CD8-positive, alpha-beta memory T cell (primary cell): ENCODE measurements around the gene HS6ST3. TPM values are rescaled to one million over a fixed set of nuclear protein-coding genes. Genes with fewer than 3 reads are reported as not detected.

ENCODE experiments used
- CTCF ChIA-PET: fragments of 350-600 bp; sonication (Branson Sonifier 250); formaldehyde crosslinking; loops from one replicate; lab custom pipeline; 2021; ENCODE audit warnings: antibody characterized with exemption; lab: Charles Lee
- POLR2A ChIA-PET: fragments of 350-600 bp; sonication (Branson Sonifier 250); formaldehyde crosslinking; loops from one replicate; lab custom pipeline; 2021; ENCODE audit warnings: antibody characterized with exemption; lab: Charles Lee
- DNase-seq, 5 donors: peaks; one replicate each; pipeline versions ENCODE4 v3.0.0 to v3.0.0-alpha.2; 2020 to 2022; ENCODE audit warnings: mixed read lengths in 1 of 5
- H3K27ac ChIP-seq: one replicate; pipeline ENCODE4 v1.7.0; 2013; ENCODE audit warnings: low read depth, mild to moderate bottlenecking, low read length, moderate library complexity
- H3K27me3 ChIP-seq: 2 replicates; pipeline ENCODE4 v1.7.0; 2013; ENCODE audit warnings: low read length, mild to moderate bottlenecking; ENCODE audit not compliant: insufficient read depth, poor library complexity, severe bottlenecking
- H3K36me3 ChIP-seq: 2 replicates; pipeline ENCODE4 v1.7.0; 2013; ENCODE audit warnings: mild to moderate bottlenecking, low read length, moderate library complexity; ENCODE audit not compliant: insufficient read depth
- H3K4me1 ChIP-seq: 2 replicates; pipeline ENCODE4 v1.7.0; 2013; ENCODE audit warnings: mild to moderate bottlenecking, low read length, moderate library complexity; ENCODE audit not compliant: insufficient read depth
- H3K4me3 ChIP-seq: 2 replicates; pipeline ENCODE4 v1.7.0; 2013; ENCODE audit warnings: mild to moderate bottlenecking, low read length
- H3K9me3 ChIP-seq: 2 replicates; pipeline ENCODE4 v1.7.0; 2013; ENCODE audit warnings: mild to moderate bottlenecking, low read length
- H3K27ac Mint-ChIP-seq, 8 donors: one replicate each; pipeline ENCODE4 v1.8.0; 2020 to 2021; ENCODE audit warnings: mixed read lengths in 8 of 8, mild to moderate bottlenecking in 6 of 8, inconsistent platforms in 3 of 8, moderate library complexity in 3 of 8
- H3K27me3 Mint-ChIP-seq, 2 donors: one replicate each; pipeline ENCODE4 v1.8.0; 2020 to 2021; ENCODE audit warnings: mixed read lengths in 2 of 2, mild to moderate bottlenecking in 1 of 2, moderate library complexity in 1 of 2
- H3K36me3 Mint-ChIP-seq, 3 donors: one replicate each; pipeline ENCODE4 v1.8.0; 2020 to 2021; ENCODE audit warnings: mixed read lengths in 3 of 3, inconsistent platforms in 1 of 3, mild to moderate bottlenecking in 1 of 3
- H3K4me1 Mint-ChIP-seq, 3 donors: one replicate each; pipeline ENCODE4 v1.8.0; 2020 to 2021; ENCODE audit warnings: mixed read lengths in 3 of 3, inconsistent platforms in 1 of 3, mild to moderate bottlenecking in 1 of 3
- H3K4me3 Mint-ChIP-seq, 7 donors: one replicate each; pipeline ENCODE4 v1.8.0; 2020 to 2021; ENCODE audit warnings: mixed read lengths in 7 of 7, mild to moderate bottlenecking in 6 of 7, moderate library complexity in 4 of 7, inconsistent platforms in 2 of 7
- H3K9me3 Mint-ChIP-seq, 5 donors: one replicate each; pipeline ENCODE4 v1.8.0; 2020 to 2022; ENCODE audit warnings: mixed read lengths in 5 of 5, mild to moderate bottlenecking in 3 of 5, moderate library complexity in 2 of 5, inconsistent platforms in 1 of 5
- polyA plus RNA-seq: library from polyadenylated mRNA; unstranded; fragments of 300-500 nt; fragmentation: Illumina TruSeq; gene quantifications from one replicate; pipeline ENCODE4 v1.2.3, GENCODE V29; 2021
- total RNA-seq, 2 experiments: library from RNA; stranded (reverse); gene quantifications; one replicate each; pipeline ENCODE4 v1.2.3, GENCODE V29; 2021

HS6ST3 gene
- total and polyA plus RNA-seq, 3 experiments from 2014 or later: not detected

DNA sequence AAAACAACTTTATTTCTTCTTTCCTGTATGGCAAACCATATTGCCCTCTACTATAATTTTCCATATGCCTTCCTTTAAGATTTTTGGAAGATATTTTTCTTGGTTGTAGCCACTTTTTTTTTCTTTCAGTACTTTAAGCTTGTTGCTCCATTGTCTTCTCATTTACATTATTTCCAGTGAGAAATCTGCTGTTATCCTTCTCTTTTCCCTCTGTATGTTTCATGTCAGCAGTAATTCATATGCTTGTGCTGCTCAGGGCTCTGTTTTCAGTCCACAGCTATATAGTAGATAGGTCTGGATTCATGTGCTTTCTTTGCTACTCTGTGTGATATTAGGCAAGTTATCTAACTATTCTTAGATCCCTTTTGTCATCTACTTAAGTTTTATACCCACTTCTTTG, 636.7 kb downstream of the HS6ST3 start:
- Mint-ChIP-seq H3K36me3 (no peaks in the 10 kb centered on the region), H3K4me1 (no peaks in the 10 kb centered on the region), H3K27ac (no peak overlapping the region), H3K27me3 (no peaks in the 10 kb centered on the region), H3K4me3 (no peak overlapping the region), H3K9me3 (peaks cover 3 to 26% (median 10%) of the 10 kb centered on the region in 5 donors)
- H3K4me1 ChIP-seq: no peaks in the 10 kb centered on the region
- H3K27ac ChIP-seq: no peak overlapping the region
- H3K36me3 ChIP-seq: no peaks in the 10 kb centered on the region
- no peaks in the 10 kb centered on the region for H3K27me3 ChIP-seq
- no peak for DNase-seq
- H3K9me3 ChIP-seq: no peaks in the 10 kb centered on the region
- H3K4me3 ChIP-seq: no peak overlapping the region
- CTCF ChIA-PET: no interaction called here
- POLR2A ChIA-PET: no interaction called here

DNA sequence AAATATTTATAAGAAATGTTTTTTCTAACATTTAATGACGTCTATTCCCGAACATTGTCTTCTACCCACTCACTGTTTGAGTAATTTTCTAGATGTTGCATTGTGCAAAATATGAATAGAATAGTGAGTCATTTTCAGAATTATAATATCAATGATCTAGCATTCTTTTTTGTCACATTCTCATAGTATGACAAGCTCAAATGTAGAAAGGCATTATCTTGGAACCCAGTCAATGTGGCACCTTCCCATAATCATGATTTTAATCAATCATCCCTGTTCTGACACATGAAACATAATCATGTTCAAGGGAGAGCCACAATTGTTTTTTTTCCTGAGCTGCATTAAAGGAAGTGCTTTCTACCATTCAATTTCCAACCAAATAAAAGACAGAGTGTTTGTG, 638.6 kb downstream of the HS6ST3 start:
- Mint-ChIP-seq H3K27ac (no peak overlapping the region), H3K4me1 (no peaks in the 10 kb centered on the region), H3K4me3 (no peak overlapping the region), H3K9me3 (peaks cover 3 to 26% (median 10%) of the 10 kb centered on the region in 5 donors), H3K27me3 (no peaks in the 10 kb centered on the region), H3K36me3 (no peaks in the 10 kb centered on the region)
- no peaks in the 10 kb centered on the region for H3K9me3 ChIP-seq
- no peak overlapping the region for H3K27ac ChIP-seq
- no peak for DNase-seq
- CTCF ChIA-PET: no interaction called here
- no peak overlapping the region for H3K4me3 ChIP-seq
- no peaks in the 10 kb centered on the region for H3K36me3 ChIP-seq
- H3K27me3 ChIP-seq: no peaks in the 10 kb centered on the region
- POLR2A ChIA-PET: no interaction called here
- H3K4me1 ChIP-seq: no peaks in the 10 kb centered on the region

DNA sequence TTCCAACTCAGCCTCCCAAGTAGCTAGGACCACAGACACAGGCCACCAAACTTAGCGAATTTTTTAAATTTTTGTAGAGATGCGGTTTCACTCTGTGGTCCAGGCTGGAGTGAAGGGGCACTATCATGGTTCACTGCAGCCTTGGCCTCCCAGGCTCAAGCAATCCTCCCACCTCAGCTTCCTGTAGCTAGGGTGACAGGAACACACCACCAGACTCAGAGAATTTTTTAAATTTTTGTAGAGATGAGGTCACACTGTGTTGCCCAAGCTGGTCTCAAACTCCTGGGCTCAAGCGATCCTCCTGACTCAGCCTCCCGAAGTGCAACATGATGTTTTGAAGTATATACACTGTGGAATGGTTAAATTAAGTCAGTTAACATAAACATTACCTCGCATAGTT, 640.8 kb downstream of the HS6ST3 start:
- Histone ChIP-seq H3K4me1 (no peaks in the 10 kb centered on the region), H3K4me3 (no peak overlapping the region), H3K27ac (no peak overlapping the region), H3K36me3 (no peaks in the 10 kb centered on the region), H3K9me3 (no peaks in the 10 kb centered on the region), H3K27me3 (no peaks in the 10 kb centered on the region)
- H3K4me3 Mint-ChIP-seq: no peak overlapping the region
- ChIA-PET POLR2A (no interaction called here), CTCF (no interaction called here)
- no peaks in the 10 kb centered on the region for H3K36me3 Mint-ChIP-seq
- no peaks in the 10 kb centered on the region for H3K4me1 Mint-ChIP-seq
- H3K27me3 Mint-ChIP-seq: no peaks in the 10 kb centered on the region
- no peak overlapping the region for H3K27ac Mint-ChIP-seq
- peaks cover 3 to 20% (median 16%) of the 10 kb centered on the region in 5 donors for H3K9me3 Mint-ChIP-seq
- no peak for DNase-seq

DNA sequence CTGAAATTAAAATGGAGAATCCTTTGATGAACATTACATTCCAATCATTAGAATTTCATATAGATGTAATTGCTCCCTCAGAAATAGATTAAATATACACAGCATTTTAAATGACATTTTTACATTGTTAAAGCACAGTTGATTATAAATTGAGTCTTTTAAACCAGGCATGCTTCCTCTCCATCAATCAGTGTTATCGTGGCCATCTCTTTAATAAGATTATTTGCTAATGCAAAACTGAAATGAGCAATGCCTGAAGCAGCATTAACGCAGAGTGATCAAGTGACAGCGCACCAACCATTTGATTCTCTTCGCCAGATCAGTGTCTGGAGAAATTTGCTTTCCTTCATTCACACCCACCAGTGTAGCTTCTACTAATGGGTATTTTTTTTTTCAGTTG, 644.6 kb downstream of the HS6ST3 start:
- H3K27me3 ChIP-seq: no peaks in the 10 kb centered on the region
- H3K4me1 ChIP-seq: no peaks in the 10 kb centered on the region
- DNase-seq: no peak
- Mint-ChIP-seq H3K27me3 (no peaks in the 10 kb centered on the region), H3K4me3 (no peak overlapping the region), H3K36me3 (no peaks in the 10 kb centered on the region), H3K27ac (no peak overlapping the region), H3K9me3 (peaks cover 0 to 16% (median 8%) of the 10 kb centered on the region in 5 donors), H3K4me1 (no peaks in the 10 kb centered on the region)
- no peaks in the 10 kb centered on the region for H3K9me3 ChIP-seq
- ChIA-PET POLR2A (no interaction called here), CTCF (no interaction called here)
- no peak overlapping the region for H3K27ac ChIP-seq
- H3K4me3 ChIP-seq: no peak overlapping the region
- no peaks in the 10 kb centered on the region for H3K36me3 ChIP-seq

DNA sequence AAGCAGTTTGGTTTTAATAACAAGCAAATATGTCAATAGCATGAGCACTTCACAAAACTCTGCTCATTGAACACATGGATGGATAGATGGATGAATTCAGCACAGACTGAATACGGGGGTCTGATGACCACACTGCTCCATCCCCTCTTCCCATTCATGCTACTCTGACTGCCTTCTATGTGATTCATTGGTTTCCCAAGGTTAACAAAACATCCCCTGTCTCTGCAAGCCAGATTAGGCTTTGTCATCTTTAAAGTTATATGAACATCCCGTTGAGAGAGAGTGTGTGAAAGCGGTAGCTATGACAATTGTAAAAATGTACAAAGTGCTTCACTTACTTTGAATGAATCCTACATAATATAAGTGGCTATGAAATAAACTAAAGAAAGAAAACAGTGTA, 651.9 kb downstream of the HS6ST3 start:
- Mint-ChIP-seq H3K4me3 (no peak overlapping the region), H3K27me3 (no peaks in the 10 kb centered on the region), H3K9me3 (peaks cover 0 to 14% (median 3%) of the 10 kb centered on the region in 5 donors), H3K4me1 (no peaks in the 10 kb centered on the region), H3K36me3 (no peaks in the 10 kb centered on the region), H3K27ac (no peak overlapping the region)
- no peak for DNase-seq
- Histone ChIP-seq H3K4me3 (no peak overlapping the region), H3K27me3 (no peaks in the 10 kb centered on the region), H3K36me3 (no peaks in the 10 kb centered on the region), H3K9me3 (no peaks in the 10 kb centered on the region), H3K4me1 (no peaks in the 10 kb centered on the region), H3K27ac (no peak overlapping the region)
- ChIA-PET POLR2A (no interaction called here), CTCF (no interaction called here)

DNA sequence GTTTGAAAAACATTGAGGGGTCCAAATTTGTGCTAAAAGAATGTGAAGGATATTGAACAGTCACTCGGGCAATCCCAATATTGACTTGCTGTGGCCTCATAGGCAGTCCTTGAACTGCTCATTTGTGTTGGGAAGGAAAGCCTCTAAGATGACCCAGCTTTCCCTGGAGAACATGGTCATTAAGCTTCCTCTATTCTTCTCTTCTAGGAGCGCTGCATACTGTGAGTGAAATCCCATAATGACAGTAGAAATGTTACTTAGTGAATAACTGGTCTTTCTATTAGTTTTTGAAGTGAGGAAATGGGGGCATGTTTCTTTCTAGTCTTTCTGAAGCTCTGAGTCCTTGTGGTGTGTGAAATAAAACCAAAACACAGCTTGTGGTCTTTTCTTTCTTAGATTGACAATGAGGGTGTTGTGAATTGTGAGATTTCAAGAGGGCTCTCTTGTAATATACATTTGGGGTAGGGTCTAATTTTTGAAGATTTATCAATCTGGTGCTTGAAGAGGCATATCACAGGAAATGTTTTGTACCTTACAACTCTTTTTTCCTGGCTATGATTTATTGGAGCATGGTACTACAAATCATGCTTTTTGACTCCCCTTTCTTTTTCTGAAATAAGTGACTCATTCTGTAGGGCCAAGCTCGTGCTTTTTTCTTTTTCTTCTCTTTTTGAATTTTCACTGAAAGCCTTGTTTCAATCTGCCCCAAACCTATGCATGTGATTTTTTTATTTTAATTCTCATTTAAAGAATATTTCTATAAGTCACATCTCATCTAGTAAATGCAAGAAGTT, 653.6 kb downstream of the HS6ST3 start:
- Histone ChIP-seq H3K4me1 (no peaks in the 10 kb centered on the region), H3K4me3 (no peak overlapping the region), H3K27me3 (no peaks in the 10 kb centered on the region), H3K36me3 (no peaks in the 10 kb centered on the region), H3K9me3 (no peaks in the 10 kb centered on the region), H3K27ac (no peak overlapping the region)
- Mint-ChIP-seq H3K27ac (no peak overlapping the region), H3K36me3 (no peaks in the 10 kb centered on the region), H3K4me1 (no peaks in the 10 kb centered on the region), H3K4me3 (no peak overlapping the region), H3K9me3 (peaks cover 0 to 14% (median 3%) of the 10 kb centered on the region in 5 donors), H3K27me3 (no peaks in the 10 kb centered on the region)
- CTCF ChIA-PET: no interaction called here
- no peak for DNase-seq
- POLR2A ChIA-PET: no interaction called here

DNA sequence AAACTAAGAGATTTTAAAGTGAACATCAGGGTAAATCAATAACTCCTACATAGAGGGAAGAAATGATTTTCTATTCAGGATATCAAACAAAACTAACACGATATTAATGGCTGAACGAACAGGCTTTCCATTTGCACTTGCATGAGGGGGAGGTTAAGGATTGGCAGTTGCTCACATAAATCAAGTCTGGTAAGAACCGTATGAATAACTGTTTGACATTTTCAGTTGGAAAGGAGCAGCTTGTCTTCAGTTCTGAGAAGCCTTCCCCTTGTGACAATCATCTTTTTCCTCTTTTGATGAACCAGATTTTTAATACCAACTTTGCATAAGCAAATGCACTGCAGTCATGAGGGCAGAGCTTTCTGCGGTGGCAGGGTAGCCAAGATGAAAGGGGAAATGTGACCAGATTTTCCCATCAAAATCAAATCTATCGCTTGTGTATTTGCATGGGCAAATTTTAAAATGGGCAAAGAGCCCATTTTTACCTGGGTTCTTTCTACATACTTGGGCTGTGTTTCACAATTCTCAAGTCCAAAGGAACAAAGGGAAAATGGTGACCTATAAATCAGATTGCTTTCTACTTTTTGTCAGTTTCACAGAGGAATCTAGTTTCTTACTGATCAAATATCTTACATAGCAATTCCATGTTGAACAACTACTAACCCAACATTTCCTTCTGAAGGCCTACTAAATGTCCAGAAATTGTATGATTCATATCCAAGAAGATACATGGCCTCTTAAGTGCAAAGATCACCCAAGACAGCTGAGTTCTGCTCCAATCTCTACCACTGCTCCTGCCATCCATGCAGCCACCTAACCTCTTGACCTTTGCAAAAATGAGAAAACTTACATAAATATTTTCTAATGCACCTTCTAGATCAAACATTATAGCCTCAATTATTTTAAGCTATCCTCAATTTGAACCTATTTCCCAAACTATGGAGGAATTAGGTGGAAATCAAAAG, 654.7 kb downstream of the HS6ST3 start:
- H3K36me3 Mint-ChIP-seq: no peaks in the 10 kb centered on the region
- H3K27ac Mint-ChIP-seq: no peak overlapping the region
- H3K4me1 Mint-ChIP-seq: no peaks in the 10 kb centered on the region
- Histone ChIP-seq H3K9me3 (no peaks in the 10 kb centered on the region), H3K36me3 (no peaks in the 10 kb centered on the region), H3K27ac (no peak overlapping the region), H3K4me1 (no peaks in the 10 kb centered on the region), H3K27me3 (no peaks in the 10 kb centered on the region), H3K4me3 (no peak overlapping the region)
- no peak overlapping the region for H3K4me3 Mint-ChIP-seq
- ChIA-PET CTCF (no interaction called here), POLR2A (no interaction called here)
- no peak for DNase-seq
- peaks cover 0 to 14% (median 4%) of the 10 kb centered on the region in 5 donors for H3K9me3 Mint-ChIP-seq
- H3K27me3 Mint-ChIP-seq: no peaks in the 10 kb centered on the region

DNA sequence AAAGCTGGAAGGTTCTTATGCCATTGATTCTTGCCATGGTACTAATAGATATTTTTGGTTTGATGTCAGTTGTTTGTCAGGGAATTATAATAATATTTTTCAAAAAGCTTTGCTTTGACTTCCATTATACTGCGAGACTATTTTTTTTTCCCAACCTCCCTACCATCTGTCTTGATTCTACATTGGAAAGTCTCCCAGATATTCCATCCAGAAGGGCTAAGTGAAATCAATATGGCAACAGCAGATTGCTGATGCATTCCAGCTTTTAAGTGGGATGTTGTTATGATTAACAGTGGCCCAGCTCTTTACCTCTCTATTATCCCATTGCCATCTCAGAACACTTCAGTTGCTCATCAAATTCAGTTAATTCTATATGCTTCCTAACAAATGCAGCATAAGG, 657.0 kb downstream of the HS6ST3 start:
- Mint-ChIP-seq H3K9me3 (peaks cover 0 to 20% (median 6%) of the 10 kb centered on the region in 5 donors), H3K27me3 (no peaks in the 10 kb centered on the region), H3K27ac (no peak overlapping the region), H3K4me3 (no peak overlapping the region), H3K4me1 (no peaks in the 10 kb centered on the region), H3K36me3 (no peaks in the 10 kb centered on the region)
- no peak for DNase-seq
- CTCF ChIA-PET: no interaction called here
- no peak overlapping the region for H3K4me3 ChIP-seq
- POLR2A ChIA-PET: no interaction called here
- no peaks in the 10 kb centered on the region for H3K4me1 ChIP-seq
- H3K9me3 ChIP-seq: no peaks in the 10 kb centered on the region
- H3K36me3 ChIP-seq: no peaks in the 10 kb centered on the region
- no peak overlapping the region for H3K27ac ChIP-seq
- H3K27me3 ChIP-seq: no peaks in the 10 kb centered on the region
